Vein endothelial cell (primary cell): ENCODE results near the gene PUS1. TPM values are rescaled to one million over a fixed set of nuclear protein-coding genes. Genes with fewer than 3 reads are reported as not detected.

Experiments
- small RNA-seq: library from RNA; depleted of rRNA; stranded (forward); fragments of <200 nt; gene quantifications from one replicate; pipeline ENCODE3, GENCODE V24; 2012
- total RNA-seq: library from RNA; depleted of rRNA; stranded (reverse); fragments of >200 nt; gene quantifications from 2 replicates; pipeline ENCODE4 v1.2.3, GENCODE V29; 2012

The PUS1 gene
- 15.7 and 18.0 TPM in 2 replicates for total RNA-seq

DNA sequence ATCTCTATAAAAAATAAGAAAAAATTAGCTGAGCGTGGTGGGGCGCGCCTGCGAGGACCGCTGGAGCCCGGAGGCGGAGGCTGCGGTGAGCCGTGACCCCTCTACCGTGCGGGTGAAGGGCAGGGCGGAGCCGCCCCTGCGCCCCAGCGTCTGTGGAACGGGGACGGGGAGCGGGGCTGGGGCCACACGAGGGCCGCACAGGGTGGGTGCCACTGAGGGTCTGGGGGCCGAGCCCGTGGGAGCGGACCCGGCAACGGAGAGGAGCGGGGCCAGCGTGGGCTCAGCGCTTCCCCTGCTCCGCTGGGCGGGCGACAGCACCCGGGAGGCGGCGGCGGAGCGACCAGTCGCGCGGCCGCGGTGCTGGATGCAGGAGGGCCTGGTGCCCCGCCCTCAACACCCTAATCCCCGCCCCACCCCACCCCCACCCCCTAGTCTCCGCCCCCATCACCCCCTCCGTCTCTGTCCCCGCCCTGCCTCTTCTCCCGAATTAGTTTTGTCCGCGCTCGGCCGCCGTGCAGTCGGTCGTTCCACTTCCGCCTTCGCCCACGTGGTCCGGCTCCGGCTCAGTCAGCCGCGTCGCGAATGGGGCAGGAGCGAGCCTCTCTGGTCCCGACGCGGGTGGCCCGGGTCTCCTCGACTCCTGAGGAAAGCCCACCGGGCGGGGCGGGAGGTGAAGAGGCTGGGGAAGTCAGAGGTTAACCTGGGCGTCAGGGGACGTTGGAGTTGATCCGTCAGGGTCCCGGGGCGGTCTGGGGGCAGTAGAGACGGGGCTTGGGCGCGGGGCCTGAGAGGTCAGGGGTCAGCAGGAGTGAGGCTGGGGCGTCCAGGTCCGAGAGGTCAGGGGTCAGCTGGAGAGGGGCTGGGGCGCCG, at the start of gene PUS1:
PUS1 (plus strand) TSS at position 566 of the 870 bp plus-strand sequence. CDS start 447 bp downstream, outside the sequence.

DNA sequence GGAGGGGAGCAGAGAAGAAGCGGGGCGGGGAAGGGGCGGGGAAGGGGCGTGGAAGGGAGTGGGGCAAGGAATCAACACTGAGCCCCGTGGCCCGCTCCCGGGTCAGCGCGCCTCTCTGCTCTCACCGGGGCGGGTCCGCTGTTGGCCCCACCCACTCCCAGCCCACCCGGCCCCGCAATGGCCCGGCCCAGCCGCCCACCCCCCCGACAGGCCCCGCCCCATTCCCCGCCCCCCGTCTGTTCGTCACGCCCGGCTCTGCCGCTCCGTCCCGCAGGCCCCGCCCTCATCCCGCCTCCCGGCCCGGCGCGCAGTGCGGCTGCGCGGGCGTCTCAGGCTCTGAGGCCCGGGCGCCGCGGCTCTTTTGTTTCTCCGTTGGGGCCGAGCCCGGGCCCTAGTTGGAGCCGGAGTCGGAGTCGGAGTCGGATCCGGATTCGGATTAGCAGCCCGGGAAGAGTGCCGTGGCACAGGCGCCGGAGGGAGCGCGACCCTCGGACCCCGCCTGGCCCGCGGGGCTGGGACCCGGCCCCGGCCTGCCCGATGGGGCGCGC, 34.7 kb upstream of the PUS1 start, which contains the start of gene ULK1:
ULK1 (plus strand) TSS at position 310 of the 548 bp plus-strand sequence. CDS start 380 bp downstream, outside the sequence.

DNA sequence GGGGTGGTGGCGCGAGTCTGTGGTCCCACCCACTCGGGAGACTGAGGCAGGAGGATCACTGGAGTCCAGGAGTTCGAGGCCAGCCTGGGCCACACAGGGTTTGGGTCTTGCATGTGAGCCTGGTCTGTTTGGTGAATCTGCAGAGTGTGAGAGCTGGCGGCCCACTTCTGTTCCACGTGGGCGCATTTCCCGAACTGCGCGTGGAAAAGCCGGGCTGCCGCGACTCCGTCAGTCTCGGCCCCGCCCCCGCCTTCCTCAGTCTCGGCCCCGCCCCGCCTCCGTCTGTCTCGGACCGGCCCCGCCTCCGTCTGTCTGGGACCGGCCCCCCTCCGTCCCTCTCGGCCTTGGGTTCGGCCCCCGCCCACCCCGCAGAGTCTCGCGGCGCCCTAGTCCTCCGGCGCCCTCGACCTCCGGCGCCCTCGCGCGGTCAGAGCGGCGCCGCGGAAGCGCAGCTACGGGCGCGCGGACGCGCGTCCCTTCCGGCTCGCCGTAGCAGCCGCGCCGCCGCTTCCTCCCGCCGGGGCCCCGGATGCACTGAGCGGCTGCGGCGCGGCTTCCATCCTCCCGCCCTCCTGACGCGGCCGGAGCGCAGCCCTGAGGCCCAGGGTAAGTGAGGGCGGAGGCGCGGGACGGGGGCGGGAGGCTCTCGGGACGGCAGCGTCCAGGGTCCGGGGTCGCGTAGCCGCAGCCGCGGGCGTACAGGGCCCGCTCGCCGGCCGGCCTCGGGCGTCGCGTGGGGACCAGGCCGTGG, 20.5 kb downstream of the PUS1 start, which contains the start of gene EP400:
EP400 (plus strand) TSS at position 512 of the 751 bp plus-strand sequence. CDS start 10,678 bp downstream, outside the sequence.

Small RNA genes lying within 50 kb of the gene (small RNA-seq; reads per million reads assigned to genes)
- not detected for gene AC131009.3

Other genes with a start within 250 kb of the PUS1 start
- gene SFSWAP, start 218.2 kb upstream of the PUS1 start, total RNA-seq, result 27.4 and 34.0 TPM in 2 replicates
- gene MMP17, start 100.9 kb upstream of the PUS1 start, total RNA-seq, result 7.2 and 7.8 TPM in 2 replicates
- gene ULK1, start 34.7 kb upstream of the PUS1 start, total RNA-seq, result 9.5 and 11.0 TPM in 2 replicates
- 17.4 and 18.6 TPM in 2 replicates for gene EP400, start 20.7 kb downstream of the PUS1 start, total RNA-seq
- 11.1 and 13.9 TPM in 2 replicates for gene DDX51, start 215.0 kb downstream of the PUS1 start, total RNA-seq
- gene NOC4L, start 215.2 kb downstream of the PUS1 start, total RNA-seq, result 17.6 and 23.5 TPM in 2 replicates